ENCODE data around the gene IL27RA. TPM values are rescaled to one million over a fixed set of nuclear protein-coding genes. Genes with fewer than 3 reads are reported as not detected.

The IL27RA gene
- total RNA-seq (2021; ENCODE audit: unreplicated experiment) (10.2 TPM), Bru-seq, nascent RNA (percentile 36 among the genes with signal in this experiment), BruChase-seq, experiment 1, labeled RNA remaining after a 2-hour chase (percentile 40 among the genes with signal in this experiment), BruChase-seq, experiment 2, labeled RNA remaining after a 6-hour chase (percentile 51 among the genes with signal in this experiment)
- 10.8 TPM for polyA plus RNA-seq (2012; ENCODE audit: insufficient read length)
- long read RNA-seq, transcript IL27RA-201 (14 exons, 2,962 nt) = major isoform, 19 of 35 reads
- long read RNA-seq, partial matches to known transcripts = 7 of 35 reads
- long read RNA-seq, other reads (novel, unspliced or antisense) = 9 of 35 reads

GRCh38 chr19:14031719-14032480, at the start of gene IL27RA:
IL27RA (plus strand) TSS chr19:14031762; CDS start chr19:14031873, 111 bp downstream.
- no TSS peak for BruUV-seq (replicated peaks)
- DNase-seq (ENCODE audit: low read depth, low spot score) (no peak), ATAC-seq (peak; percentile 89)
- no peak for TF ChIP-seq POLR2AphosphoS5 (IDR thresholded peaks at IDR 0.05; ENCODE audit: low read depth, low read length)
- TF ChIP-seq, protein P1, sequence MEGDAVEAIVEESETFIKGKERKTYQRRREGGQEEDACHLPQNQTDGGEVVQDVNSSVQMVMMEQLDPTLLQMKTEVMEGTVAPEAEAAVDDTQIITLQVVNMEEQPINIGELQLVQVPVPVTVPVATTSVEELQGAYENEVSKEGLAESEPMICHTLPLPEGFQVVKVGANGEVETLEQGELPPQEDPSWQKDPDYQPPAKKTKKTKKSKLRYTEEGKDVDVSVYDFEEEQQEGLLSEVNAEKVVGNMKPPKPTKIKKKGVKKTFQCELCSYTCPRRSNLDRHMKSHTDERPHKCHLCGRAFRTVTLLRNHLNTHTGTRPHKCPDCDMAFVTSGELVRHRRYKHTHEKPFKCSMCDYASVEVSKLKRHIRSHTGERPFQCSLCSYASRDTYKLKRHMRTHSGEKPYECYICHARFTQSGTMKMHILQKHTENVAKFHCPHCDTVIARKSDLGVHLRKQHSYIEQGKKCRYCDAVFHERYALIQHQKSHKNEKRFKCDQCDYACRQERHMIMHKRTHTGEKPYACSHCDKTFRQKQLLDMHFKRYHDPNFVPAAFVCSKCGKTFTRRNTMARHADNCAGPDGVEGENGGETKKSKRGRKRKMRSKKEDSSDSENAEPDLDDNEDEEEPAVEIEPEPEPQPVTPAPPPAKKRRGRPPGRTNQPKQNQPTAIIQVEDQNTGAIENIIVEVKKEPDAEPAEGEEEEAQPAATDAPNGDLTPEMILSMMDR (IDR thresholded peaks at IDR 0.05) = peak; percentile 82
- Histone ChIP-seq H3K27ac (ENCODE audit: low read length) (peak within 1 kb of the TSS; percentile 68), H3K4me3 (ENCODE audit: low read depth in 2 of 2, low read length in 2 of 2) (peak within 1 kb of the TSS; percentile 57 to 60), H3K36me3 (ENCODE audit: control insufficient read depth, insufficient read depth, low read length) (no peaks in the 10 kb centered on the region; the same call in 1 of the 2 replicates), H3K9me3 (ENCODE audit: control insufficient read depth, insufficient read depth, low read depth, low read length) (no peaks in the 10 kb centered on the region), H3K27me3 (ENCODE audit: control insufficient read depth, insufficient read depth, low read length) (no peaks in the 10 kb centered on the region), H3K4me1 (ENCODE audit: control insufficient read depth, insufficient read depth, low read length) (no peaks in the 10 kb centered on the region)
- in situ Hi-C loops (cut with HindIII; ENCODE audit: low pct_unique_long_range_greater_than_20kb, low sequenced_read_pairs) = no loop called here
- ChIA-PET POLR2A (no interaction called here), CTCF (interaction anchor here (0.6 to 2.3 kb wide), 3 partner anchors 11 to 56 kb away, joined by 3 to 9 read pairs (median 3); no protein-coding TSS in a partner anchor)
- intact Hi-C loops (cut with micrococcal nuclease; ENCODE audit: unreplicated experiment) = no loop called here

DNA sequence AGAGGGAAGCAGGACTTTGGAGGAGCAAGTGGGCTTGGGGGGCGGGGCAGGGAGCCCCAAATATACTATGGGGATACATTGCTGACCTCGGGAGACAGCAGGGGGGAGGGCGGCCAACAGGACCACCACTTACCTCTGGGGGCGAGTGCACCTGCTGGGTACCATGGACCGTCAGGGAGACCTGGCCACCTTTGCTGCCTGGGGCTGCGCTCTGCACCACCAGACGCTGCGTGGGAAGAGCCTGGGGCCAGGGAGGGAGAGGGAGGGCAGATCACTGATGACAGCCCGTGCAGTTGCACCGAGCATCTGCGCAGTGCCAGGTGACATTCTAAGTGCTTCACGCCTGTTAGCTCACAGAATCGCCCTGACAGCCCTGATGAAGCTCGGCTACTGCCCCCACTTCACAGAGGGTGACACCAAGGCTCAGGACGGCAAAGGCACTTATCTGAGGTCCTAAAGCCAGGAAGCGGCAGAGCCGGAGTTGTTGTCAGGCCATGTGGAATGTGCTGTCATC, 49.5 kb upstream of the IL27RA start:
- DNase-seq (ENCODE audit: low read depth, low spot score) (no peak), ATAC-seq (no peak)
- no TSS peak for BruUV-seq (replicated peaks)
- Histone ChIP-seq H3K36me3 (ENCODE audit: control insufficient read depth, insufficient read depth, low read length) (no peaks in the 10 kb centered on the region), H3K27ac (ENCODE audit: low read length) (no peak overlapping the region), H3K4me1 (ENCODE audit: control insufficient read depth, insufficient read depth, low read length) (peaks cover 4% of the 10 kb centered on the region), H3K4me3 (ENCODE audit: low read depth in 2 of 2, low read length in 2 of 2) (no peak overlapping the region), H3K27me3 (ENCODE audit: control insufficient read depth, insufficient read depth, low read length) (no peaks in the 10 kb centered on the region), H3K9me3 (ENCODE audit: control insufficient read depth, insufficient read depth, low read depth, low read length) (no peaks in the 10 kb centered on the region)
- CTCF ChIA-PET = interaction anchor here (1.1 kb wide), 1 partner anchor 50 kb away, joined by 3 read pairs; no protein-coding TSS in a partner anchor
- in situ Hi-C loops (cut with HindIII; ENCODE audit: low pct_unique_long_range_greater_than_20kb, low sequenced_read_pairs) (no loop called here), intact Hi-C loops (cut with micrococcal nuclease; ENCODE audit: unreplicated experiment) (no loop called here)
- POLR2A ChIA-PET = no interaction called here
- TF ChIP-seq SIN3A (IDR thresholded peaks at IDR 0.05; ENCODE audit: borderline replicate concordance, insufficient read depth, low read depth, low read length) (no peak), POLR2AphosphoS5 (IDR thresholded peaks at IDR 0.05; ENCODE audit: low read depth, low read length) (no peak), TCF7L2 (IDR thresholded peaks at IDR 0.05; ENCODE audit: low read depth, low read length) (no peak), REST (IDR thresholded peaks at IDR 0.05; ENCODE audit: insufficient read depth in 1 of 2, low read depth in 2 of 2, low read length in 1 of 2) (no peak)
- TF ChIP-seq, protein P1 (IDR thresholded peaks at IDR 0.05) = no peak

All from Panc1 (cell line).